GM19463 (cell line): ENCODE data around the gene P2RY1.

Experiments
- ATAC-seq: cut with Tn5 transposase; IDR thresholded peaks from one replicate; pipeline ENCODE4 v1.9.1; 2021; ENCODE audit warnings: mild to moderate bottlenecking, moderate library complexity; ENCODE audit not compliant: unreplicated experiment

P2RY1 gene, protein sequence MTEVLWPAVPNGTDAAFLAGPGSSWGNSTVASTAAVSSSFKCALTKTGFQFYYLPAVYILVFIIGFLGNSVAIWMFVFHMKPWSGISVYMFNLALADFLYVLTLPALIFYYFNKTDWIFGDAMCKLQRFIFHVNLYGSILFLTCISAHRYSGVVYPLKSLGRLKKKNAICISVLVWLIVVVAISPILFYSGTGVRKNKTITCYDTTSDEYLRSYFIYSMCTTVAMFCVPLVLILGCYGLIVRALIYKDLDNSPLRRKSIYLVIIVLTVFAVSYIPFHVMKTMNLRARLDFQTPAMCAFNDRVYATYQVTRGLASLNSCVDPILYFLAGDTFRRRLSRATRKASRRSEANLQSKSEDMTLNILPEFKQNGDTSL

GRCh38 chr3:152834776-152835600, at the start of gene P2RY1:
TSS of gene P2RY1 (plus strand) at chr3:152835131. CDS start at chr3:152835783, 652 bp downstream.
- ATAC-seq = peak; percentile 74

DNA sequence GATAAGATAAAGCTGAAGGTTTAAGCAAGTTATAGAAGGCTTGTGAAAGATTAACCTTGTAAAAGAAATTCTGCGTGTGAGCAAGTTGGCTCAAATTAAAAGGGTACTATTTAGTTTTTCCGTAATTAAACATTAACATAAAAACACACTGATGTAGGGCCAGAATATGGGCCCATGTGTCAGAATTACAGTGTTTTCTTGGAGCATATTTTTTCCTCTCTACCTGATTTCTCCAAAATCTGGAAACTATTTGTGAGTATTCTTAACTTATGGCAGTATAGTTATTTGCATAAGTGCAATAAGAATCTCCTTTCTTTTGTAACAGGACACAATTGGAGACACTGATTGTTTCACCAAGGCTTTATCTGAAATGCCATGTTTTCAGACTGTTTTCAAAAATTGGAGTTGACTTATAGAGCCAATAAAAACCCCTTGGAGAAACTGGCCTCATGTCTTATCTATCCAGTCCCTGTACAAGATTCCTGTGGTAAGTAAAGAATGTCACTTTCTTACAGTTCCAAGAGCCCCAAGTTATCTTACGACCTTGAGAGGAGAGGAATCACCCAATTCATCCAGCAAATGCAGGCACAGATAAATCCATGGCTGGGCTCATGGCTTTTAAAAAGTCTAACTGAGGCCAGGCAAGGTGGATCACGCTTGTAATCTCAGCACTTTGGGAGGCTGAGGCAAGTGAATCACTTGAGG, 47.8 kb upstream of the P2RY1 start:
- ATAC-seq = no peak

DNA sequence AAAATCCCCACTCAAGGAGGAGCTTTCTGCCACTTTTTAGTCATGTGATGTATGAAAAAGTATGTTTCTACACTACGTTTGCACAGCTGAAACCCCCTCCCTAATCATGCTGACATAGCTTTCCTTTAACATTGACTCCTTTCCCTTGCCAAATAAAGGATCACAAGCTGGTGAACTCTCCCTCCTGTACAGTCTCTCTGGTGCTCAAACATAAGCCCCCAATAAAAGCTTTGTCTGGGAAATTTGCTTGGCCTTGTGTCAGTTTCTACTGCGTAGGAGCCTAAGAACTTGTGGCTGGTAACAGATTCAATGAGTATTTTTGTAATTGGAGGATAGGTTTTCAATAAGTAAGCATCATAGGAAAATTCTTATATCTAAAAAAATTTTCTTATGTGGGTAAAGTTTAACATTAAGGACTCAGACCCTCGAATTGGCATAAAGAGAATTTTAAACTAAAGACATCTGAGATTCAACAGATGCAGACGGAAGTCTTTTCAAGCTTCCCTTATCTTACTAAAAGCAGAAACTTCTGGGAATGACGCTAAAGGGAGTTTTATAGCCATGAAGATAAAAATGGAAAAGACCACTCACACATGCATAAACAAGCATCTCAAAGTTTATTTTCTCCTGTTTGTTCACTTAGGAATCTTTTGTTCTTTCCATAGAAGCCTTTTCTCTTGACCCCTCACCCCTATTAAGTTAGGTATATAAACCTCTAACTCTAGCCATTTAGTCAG, 44.1 kb upstream of the P2RY1 start:
- ATAC-seq = no peak

DNA sequence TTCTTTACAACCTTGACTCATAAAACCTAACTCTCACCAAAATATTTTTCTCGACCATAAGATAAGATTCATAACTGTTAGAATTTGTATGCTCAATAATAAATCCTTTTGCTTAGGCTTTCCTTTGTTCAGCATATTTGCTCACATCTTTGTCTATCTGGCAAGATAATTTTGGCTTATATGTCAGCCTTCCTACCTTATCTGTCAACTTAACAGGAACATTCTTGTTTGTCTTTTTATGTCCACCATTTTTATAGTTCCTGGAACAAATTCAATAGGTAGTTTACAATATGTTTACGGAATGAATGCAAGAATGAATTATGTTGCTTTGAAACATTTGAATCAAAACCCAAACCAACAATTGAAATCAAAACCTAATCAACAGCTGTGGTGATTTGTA, 41.0 kb upstream of the P2RY1 start:
- ATAC-seq = no peak

GRCh38 chr3:152797751-152798432, 37.0 kb upstream of the P2RY1 start:
- no peak for ATAC-seq

DNA sequence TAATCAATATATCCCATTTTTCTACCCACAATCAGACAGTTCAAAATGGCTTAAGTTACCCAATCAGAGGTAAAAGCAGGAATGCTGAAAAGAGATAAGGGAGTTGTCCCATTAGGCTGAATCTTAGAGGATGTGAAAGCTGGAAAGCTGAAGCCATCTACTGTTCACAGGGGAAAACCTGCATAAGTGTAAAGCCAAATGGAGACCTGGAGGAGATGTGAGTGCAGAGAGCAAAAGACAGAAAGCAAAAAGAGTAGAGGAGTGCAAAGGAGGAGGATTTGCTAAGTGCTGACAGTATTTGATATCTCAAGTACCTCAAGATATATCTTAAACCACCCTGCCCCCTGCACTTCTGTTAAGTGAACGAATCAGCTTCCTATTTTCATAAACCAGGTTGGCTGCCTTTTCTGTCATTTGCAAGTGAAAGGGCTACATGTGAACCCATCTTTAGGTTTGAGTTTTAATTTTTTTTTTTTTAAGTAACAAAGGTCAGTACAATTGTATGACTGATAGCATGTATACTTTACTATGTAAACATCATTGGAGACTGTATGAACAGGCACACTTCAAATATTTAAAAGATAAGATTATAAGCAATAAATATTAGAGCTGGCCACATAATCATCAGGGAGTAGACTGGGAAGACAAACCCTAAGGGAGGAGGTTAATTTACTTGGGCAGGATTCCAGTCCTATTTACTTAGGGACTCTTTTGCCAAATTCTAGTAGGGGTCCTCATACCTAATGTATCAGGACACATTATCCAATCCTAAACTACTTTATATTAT, 22.8 kb upstream of the P2RY1 start:
- no peak for ATAC-seq

DNA sequence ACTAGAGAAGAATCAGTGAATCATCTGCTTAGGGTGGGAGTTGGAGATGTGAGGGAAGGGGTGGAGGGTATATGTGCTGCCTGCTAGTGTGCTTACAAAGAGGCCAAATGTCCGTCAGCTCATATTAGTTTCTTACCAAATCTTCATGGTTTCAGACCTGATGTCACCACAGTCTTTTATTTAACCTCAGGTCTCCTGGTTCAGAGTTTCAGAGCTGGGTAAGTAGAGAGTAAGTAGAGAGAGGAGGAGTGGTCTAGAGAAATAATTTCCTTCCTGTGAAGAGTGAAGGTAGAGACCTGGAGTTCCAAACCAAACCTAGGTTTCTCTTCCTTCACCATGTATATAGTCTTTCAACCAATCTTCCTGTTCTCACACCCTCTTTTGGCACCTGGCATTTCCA, 17.5 kb upstream of the P2RY1 start:
- ATAC-seq = no peak

DNA sequence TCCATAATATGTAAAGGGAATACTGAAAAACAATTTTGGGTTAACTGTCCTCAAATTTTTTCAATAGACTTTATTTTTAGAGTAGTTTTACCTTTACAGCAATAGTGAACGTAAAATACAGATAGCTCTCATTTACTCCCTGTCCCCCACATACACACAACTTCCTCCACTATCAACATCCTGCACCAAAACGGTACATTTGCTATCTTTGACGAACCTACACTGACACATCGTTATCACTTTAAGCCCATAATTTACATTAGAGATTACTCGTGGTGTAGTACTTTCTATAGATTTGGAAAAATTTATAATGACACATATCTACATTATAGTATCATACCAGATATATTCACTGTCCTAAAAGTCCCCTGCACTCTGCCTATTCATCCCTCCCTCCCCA, 16.9 kb upstream of the P2RY1 start:
- ATAC-seq = no peak

GRCh38 chr3:152823173-152823572, 11.8 kb upstream of the P2RY1 start:
- ATAC-seq = no peak

- ATAC-seq = no peak
Observed at GRCh38 chr3:152823781-152824180, 11.2 kb upstream of the P2RY1 start.

DNA sequence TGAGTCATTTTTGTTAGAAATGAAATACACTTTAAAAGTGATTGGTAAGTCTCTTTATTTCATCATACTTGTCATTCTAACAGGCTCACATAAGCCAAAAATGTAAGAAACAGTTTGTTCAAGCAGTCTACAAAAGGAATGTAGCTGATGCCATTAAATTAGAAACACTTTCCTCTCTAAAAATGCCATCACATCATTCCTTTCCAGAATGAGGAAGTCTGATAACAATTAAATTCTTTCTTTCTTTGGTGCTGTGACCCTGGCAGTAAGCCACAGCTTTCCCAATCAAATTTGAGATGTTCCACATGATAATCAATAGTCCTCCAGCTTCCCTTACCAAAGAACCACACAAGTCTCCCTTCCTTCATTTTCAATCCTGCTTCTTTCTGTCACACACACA, 9.4 kb upstream of the P2RY1 start:
- no peak for ATAC-seq

GRCh38 chr3:152826476-152826875, 8.5 kb upstream of the P2RY1 start:
- no peak for ATAC-seq

GRCh38 chr3:152827313-152827712, 7.6 kb upstream of the P2RY1 start:
- ATAC-seq = no peak

DNA sequence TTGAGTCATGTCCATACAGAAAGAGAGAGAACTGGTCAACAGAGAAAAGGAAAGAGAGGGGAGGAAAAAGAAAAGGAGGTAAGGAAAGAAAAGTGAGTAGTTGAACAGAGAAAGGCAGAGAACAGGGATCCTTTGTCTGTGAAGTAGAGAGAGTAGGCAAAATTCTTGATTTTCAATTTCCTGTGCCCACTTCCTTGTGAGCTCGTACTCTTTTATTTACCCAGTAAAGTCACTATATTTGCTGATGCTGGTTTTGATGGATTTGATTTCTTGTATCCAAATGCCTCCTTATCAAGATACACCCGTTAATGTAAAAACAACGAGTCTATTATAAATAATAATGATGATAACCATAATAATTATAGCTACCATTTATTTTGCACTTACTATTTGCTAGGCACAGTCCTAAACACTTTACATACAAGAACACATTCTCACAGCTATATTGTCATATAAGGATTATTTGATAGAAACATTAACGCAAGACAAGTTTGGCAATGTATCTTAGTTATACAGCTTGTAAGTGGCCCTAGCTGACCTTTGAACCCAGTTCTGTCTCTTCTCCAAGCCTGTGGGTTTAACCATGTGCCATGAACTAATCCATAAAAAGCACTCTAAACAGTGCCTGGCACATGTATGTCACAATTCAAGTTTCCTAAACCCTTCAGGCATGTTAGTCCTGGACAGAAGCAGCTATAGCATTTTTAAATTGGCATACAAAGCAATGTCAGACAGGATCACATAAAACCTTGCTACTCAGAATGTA, 6.7 kb upstream of the P2RY1 start:
- no peak for ATAC-seq

- no peak for ATAC-seq
Observed at GRCh38 chr3:152830245-152830644, 4.7 kb upstream of the P2RY1 start.

DNA sequence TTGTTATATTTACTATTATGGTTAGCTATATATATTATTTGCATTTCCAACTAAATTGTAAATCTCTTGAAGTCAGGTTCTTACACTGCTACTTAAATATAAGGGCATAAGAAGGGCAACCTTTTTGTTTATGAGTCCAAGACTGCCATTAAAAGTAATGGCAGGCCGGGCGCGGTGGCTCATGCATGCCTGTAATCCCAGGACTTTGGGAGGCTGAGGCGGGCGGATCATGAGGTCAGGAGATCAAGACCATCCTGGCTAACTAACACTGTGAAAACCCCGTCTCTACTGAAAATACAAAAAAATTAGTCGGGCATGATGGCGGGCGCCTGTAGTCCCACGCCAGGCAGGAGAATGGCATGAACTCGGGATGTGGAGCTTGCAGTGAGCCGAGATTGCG, 2.9 kb upstream of the P2RY1 start:
- ATAC-seq = no peak

GRCh38 chr3:152833089-152833488, 1.8 kb upstream of the P2RY1 start:
- no peak for ATAC-seq

- ATAC-seq = no peak
Observed at GRCh38 chr3:152834191-152834775, 648 bp upstream of the P2RY1 start.
